Epithelial cell of umbilical artery (primary cell): ENCODE data around the gene TENM4. TPM values are rescaled to one million over a fixed set of nuclear protein-coding genes. Genes with fewer than 3 reads are reported as not detected.

Source experiments
- total RNA-seq: library from RNA; depleted of rRNA; stranded (reverse); fragments of >200 nt; gene quantifications from 2 replicates; pipeline ENCODE4 v1.2.3, GENCODE V29; 2014

Gene TENM4
- total RNA-seq = under 0.01 and 2.3 TPM in 2 replicates

DNA sequence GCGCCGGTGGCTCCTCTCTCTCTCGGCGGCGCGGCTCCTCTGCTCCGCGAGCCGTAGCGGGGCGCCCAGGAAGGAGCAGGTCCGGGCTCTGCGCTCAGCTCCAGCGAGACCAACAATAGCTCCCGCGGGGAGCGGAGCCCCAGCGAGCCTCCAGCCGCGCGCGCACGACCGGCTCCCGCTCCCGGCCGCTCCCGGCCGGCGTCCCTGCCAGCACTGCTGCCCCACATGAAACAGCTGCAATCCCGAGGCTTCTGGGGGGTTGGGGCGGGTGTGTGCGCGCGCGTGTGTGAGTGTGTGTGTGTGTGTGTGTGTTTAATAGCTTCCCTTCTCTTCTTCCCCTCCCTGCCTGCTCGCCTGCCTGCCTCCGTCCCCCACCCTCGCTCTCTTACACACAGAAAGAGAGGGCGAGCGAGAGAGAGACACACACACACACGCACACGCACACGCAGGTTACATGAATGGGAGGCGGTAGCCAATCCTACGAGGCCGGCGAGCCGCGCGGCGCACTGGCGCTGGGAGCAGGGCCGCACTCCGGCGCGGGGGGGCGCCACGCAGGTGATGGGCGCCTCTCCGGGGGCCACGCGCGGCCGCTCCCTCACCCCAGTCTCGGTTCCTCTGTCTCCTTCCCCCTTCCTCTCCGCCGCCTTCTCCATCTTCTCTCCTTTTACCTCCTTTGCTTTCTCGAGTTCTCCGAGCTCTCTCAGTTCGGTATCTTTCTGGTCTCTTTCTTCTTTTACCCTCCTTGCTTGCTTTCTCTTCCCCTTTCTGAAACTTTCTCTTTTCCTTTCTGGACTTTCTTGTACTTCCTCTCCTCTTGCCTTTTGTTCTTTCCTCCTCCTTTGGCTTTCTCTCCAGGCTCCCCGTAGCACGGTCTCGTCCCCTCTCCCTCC, at the start of gene TENM4:
Gene TENM4, minus strand, starts transcription at position 460 of the 890 bp plus-strand sequence. CDS start 371,086 bp downstream, outside the sequence.

